HL-60 (cell line): ENCODE results near the gene PLEKHD1.

ENCODE experiments used
- GABPA ChIP-seq: IDR thresholded peaks from 2 replicates; pipeline ENCODE4 v1.6.1; 2012; ENCODE audit warnings: low read depth
- TF ChIP-seq, protein P1 (sequence below): IDR thresholded peaks from one replicate; pipeline ENCODE4 v1.5.1; 2011; ENCODE audit warnings: low read length, control low read depth, inconsistent platforms; ENCODE audit not compliant: insufficient read depth

DNA sequence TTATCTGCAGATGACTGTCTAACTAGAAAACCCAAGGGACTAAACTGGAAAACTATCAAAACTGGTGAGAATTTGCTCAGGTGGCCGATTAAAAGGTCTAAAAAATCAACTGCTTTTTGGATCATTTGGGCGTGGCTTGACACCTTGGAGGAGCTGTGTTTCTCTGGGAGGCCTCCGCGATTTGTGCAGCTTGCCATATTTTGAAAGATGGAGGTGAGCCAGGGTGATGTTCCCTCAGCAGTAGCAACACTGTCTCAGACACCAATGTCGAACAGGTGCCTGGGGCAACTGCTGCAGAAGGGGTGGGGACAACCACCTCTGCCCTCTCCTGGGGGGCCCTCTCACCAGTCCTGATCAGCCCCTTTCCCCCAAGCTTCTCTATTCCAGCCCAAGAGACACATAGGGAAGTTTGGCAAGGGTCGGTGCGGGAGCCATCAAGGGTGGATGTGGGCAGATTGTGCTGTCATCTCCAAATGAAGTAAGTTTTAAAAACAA, 86.4 kb downstream of the PLEKHD1 start:
- TF ChIP-seq, protein P1, sequence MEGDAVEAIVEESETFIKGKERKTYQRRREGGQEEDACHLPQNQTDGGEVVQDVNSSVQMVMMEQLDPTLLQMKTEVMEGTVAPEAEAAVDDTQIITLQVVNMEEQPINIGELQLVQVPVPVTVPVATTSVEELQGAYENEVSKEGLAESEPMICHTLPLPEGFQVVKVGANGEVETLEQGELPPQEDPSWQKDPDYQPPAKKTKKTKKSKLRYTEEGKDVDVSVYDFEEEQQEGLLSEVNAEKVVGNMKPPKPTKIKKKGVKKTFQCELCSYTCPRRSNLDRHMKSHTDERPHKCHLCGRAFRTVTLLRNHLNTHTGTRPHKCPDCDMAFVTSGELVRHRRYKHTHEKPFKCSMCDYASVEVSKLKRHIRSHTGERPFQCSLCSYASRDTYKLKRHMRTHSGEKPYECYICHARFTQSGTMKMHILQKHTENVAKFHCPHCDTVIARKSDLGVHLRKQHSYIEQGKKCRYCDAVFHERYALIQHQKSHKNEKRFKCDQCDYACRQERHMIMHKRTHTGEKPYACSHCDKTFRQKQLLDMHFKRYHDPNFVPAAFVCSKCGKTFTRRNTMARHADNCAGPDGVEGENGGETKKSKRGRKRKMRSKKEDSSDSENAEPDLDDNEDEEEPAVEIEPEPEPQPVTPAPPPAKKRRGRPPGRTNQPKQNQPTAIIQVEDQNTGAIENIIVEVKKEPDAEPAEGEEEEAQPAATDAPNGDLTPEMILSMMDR: no peak
- TF ChIP-seq GABPA: no peak
